Measurements from ENCODE around the gene MAPKAP1.

Gene MAPKAP1

DNA sequence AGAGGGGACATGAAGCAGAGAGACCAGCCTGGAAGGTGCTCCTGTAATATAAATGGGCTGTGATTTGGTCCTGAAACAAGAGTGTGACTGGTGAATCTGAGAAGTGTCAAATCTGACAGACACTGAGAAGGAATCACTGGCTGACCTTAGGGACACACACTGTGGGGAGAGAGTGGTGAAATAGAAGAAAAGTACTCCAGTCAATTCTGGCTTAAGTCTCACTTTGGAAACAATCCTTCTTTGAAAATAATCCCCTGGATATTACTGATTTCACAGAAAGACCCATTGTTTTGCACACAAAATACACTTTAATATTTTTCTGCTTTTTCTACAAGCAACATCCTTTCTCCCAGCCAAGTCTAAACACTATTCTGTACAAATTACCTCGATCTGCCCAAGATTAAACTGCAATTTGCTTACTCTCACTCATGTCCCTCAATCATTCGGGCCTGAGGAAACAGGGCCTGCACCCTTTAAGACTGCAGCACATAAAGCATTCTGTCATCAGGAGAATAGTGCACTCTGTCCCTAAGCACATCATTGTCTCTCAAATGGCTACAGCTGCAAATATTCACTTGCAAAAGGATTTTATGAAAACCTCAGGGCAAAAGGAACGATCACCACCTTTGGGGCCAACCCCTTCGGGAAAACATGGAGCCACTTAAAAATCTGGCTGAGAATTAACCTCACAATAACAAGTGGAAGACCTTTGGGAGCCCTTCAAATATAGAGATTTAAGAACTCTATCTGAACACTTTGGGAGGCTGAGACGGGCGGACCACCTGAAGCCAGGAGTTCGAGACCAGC lies 68.6 kb downstream of the MAPKAP1 start:
- TF ChIP-seq ISL1 (CRISPR knock-in tag; IDR thresholded peaks at IDR 0.05) (no peak), TOX (CRISPR knock-in tag; IDR thresholded peaks at IDR 0.05; ENCODE audit: borderline replicate concordance) (no peak), ESRRG (CRISPR knock-in tag; IDR thresholded peaks at IDR 0.05) (no peak), ZNF565 (CRISPR knock-in tag; conservative IDR thresholded peaks at IDR 0.05; ENCODE audit: low read depth) (no peak), CSDC2 (CRISPR knock-in tag; IDR thresholded peaks at IDR 0.05) (no peak), PPARA (CRISPR knock-in tag; IDR thresholded peaks at IDR 0.05; ENCODE audit: borderline replicate concordance) (no peak), GLIS3 (CRISPR knock-in tag; IDR thresholded peaks at IDR 0.05) (no peak), TCF4 (CRISPR knock-in tag; IDR thresholded peaks at IDR 0.05; ENCODE audit: borderline replicate concordance) (no peak), ZNF8 (CRISPR knock-in tag; IDR thresholded peaks at IDR 0.05) (no peak), OSR1 (CRISPR knock-in tag; IDR thresholded peaks at IDR 0.05) (no peak), SNAI2 (CRISPR knock-in tag; IDR thresholded peaks at IDR 0.05) (no peak), RARB (CRISPR knock-in tag; IDR thresholded peaks at IDR 0.05) (no peak), ZFP3 (CRISPR knock-in tag; IDR thresholded peaks at IDR 0.05) (no peak), ZNF70 (CRISPR knock-in tag; IDR thresholded peaks at IDR 0.05) (no peak)
- TF ChIP-seq, protein P1, sequence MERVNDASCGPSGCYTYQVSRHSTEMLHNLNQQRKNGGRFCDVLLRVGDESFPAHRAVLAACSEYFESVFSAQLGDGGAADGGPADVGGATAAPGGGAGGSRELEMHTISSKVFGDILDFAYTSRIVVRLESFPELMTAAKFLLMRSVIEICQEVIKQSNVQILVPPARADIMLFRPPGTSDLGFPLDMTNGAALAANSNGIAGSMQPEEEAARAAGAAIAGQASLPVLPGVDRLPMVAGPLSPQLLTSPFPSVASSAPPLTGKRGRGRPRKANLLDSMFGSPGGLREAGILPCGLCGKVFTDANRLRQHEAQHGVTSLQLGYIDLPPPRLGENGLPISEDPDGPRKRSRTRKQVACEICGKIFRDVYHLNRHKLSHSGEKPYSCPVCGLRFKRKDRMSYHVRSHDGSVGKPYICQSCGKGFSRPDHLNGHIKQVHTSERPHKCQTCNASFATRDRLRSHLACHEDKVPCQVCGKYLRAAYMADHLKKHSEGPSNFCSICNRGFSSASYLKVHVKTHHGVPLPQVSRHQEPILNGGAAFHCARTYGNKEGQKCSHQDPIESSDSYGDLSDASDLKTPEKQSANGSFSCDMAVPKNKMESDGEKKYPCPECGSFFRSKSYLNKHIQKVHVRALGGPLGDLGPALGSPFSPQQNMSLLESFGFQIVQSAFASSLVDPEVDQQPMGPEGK (CRISPR knock-in tag; IDR thresholded peaks at IDR 0.05; ENCODE audit: borderline replicate concordance) = no peak
- TF ChIP-seq, protein P2, sequence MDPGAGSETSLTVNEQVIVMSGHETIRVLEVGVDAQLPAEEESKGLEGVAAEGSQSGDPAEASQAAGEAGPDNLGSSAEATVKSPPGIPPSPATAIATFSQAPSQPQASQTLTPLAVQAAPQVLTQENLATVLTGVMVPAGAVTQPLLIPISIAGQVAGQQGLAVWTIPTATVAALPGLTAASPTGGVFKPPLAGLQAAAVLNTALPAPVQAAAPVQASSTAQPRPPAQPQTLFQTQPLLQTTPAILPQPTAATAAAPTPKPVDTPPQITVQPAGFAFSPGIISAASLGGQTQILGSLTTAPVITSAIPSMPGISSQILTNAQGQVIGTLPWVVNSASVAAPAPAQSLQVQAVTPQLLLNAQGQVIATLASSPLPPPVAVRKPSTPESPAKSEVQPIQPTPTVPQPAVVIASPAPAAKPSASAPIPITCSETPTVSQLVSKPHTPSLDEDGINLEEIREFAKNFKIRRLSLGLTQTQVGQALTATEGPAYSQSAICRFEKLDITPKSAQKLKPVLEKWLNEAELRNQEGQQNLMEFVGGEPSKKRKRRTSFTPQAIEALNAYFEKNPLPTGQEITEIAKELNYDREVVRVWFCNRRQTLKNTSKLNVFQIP (CRISPR knock-in tag; IDR thresholded peaks at IDR 0.05; ENCODE audit: borderline replicate concordance, low read depth) = no peak
- TF ChIP-seq, protein P3, sequence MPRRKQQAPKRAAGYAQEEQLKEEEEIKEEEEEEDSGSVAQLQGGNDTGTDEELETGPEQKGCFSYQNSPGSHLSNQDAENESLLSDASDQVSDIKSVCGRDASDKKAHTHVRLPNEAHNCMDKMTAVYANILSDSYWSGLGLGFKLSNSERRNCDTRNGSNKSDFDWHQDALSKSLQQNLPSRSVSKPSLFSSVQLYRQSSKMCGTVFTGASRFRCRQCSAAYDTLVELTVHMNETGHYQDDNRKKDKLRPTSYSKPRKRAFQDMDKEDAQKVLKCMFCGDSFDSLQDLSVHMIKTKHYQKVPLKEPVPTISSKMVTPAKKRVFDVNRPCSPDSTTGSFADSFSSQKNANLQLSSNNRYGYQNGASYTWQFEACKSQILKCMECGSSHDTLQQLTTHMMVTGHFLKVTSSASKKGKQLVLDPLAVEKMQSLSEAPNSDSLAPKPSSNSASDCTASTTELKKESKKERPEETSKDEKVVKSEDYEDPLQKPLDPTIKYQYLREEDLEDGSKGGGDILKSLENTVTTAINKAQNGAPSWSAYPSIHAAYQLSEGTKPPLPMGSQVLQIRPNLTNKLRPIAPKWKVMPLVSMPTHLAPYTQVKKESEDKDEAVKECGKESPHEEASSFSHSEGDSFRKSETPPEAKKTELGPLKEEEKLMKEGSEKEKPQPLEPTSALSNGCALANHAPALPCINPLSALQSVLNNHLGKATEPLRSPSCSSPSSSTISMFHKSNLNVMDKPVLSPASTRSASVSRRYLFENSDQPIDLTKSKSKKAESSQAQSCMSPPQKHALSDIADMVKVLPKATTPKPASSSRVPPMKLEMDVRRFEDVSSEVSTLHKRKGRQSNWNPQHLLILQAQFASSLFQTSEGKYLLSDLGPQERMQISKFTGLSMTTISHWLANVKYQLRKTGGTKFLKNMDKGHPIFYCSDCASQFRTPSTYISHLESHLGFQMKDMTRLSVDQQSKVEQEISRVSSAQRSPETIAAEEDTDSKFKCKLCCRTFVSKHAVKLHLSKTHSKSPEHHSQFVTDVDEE (CRISPR knock-in tag; IDR thresholded peaks at IDR 0.05) = no peak

DNA sequence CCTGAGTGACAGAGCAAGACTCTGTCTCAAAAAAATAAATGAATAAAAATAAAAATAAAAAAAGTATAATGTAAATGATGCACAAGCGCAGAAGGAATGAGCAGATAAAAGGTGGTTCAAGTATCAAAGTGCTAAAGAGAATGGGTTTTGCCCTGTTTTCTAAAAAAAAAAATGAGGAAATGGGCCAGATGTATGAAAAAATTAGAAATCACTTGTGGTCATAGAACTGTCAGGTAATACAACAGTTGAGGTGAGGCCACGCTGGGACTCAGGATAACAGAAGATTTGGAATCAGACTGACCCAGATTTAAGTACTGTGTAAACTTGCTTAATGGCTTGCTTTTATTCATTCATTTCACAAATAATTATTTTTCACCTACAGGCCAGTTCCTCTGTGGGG lies 69.8 kb downstream of the MAPKAP1 start:
- ATAC-seq = no peak
- TF ChIP-seq ZNF70 (CRISPR knock-in tag; IDR thresholded peaks at IDR 0.05) = no peak

More for the DNA sequence above, 68.6 kb downstream of the MAPKAP1 start:
- no peak for ATAC-seq

DNA sequence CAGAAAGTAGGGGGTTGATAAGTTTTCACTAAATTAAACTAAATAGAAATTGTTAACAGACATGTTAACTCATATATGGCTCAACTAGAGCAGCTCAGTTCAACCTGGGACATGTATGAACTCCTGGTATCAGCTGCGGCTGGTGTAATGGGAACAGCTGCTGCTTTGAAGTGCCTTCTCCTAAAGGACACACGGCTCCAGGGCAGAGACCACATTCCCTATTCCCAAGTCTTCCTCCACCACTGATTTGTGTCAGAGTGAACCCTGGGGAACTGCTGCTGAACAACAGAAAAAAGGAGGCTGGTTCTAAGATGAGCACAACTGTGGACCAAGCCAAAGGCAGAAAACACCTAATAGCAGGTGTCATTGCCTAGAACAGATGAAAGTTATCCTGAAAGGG lies 71.1 kb downstream of the MAPKAP1 start:
- ATAC-seq = no peak
- TF ChIP-seq ZC3H10 (CRISPR knock-in tag; IDR thresholded peaks at IDR 0.05) (no peak), ZNF8 (CRISPR knock-in tag; IDR thresholded peaks at IDR 0.05) (no peak), ZNF565 (CRISPR knock-in tag; conservative IDR thresholded peaks at IDR 0.05; ENCODE audit: low read depth) (no peak), SNAI2 (CRISPR knock-in tag; IDR thresholded peaks at IDR 0.05) (no peak), ZFP3 (CRISPR knock-in tag; IDR thresholded peaks at IDR 0.05) (no peak), CREB5 (CRISPR knock-in tag; IDR thresholded peaks at IDR 0.05; ENCODE audit: low read depth) (no peak), ARNTL (CRISPR knock-in tag; IDR thresholded peaks at IDR 0.05; ENCODE audit: borderline replicate concordance, low read depth) (no peak), TCF4 (CRISPR knock-in tag; IDR thresholded peaks at IDR 0.05; ENCODE audit: borderline replicate concordance) (no peak), ZNF70 (CRISPR knock-in tag; IDR thresholded peaks at IDR 0.05) (no peak), ISL1 (CRISPR knock-in tag; IDR thresholded peaks at IDR 0.05) (no peak)
- TF ChIP-seq, protein P2 (CRISPR knock-in tag; IDR thresholded peaks at IDR 0.05; ENCODE audit: borderline replicate concordance, low read depth) = no peak
